HG02852 (cell line): ENCODE measurements around the gene ZBTB7B.
A peak's percentile ranks its signal among the peaks of the same experiment; 100 is the strongest.

Source experiments
- ATAC-seq: cut with Tn5 transposase; IDR thresholded peaks from one replicate; pipeline ENCODE4 v1.9.1; 2021; ENCODE audit warnings: mild to moderate bottlenecking, moderate library complexity; ENCODE audit not compliant: unreplicated experiment

The ZBTB7B gene

DNA sequence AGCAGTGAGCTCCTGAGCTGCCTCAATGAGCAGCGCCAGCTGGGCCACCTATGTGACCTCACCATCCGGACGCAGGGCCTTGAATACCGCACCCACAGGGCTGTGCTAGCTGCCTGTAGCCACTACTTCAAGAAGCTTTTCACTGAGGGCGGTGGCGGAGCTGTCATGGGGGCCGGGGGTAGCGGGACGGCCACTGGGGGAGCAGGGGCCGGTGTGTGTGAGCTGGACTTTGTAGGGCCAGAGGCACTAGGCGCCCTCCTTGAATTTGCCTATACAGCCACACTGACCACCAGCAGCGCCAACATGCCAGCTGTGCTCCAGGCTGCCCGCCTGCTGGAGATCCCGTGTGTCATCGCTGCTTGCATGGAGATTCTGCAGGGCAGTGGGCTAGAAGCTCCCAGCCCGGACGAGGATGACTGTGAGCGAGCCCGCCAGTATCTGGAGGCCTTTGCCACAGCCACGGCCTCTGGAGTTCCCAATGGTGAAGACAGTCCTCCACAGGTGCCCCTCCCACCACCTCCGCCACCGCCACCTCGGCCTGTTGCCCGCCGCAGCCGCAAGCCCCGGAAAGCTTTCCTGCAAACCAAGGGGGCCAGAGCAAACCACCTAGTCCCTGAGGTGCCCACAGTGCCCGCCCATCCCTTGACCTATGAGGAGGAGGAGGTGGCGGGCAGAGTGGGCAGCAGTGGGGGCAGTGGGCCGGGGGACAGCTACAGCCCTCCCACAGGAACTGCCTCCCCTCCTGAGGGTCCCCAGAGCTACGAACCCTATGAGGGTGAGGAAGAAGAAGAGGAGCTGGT is 12.3 kb downstream of the ZBTB7B start:
- ATAC-seq = no peak

- ATAC-seq = no peak
Observed at GRCh38 chr1:155015527-155016230, 13.1 kb downstream of the ZBTB7B start.

DNA sequence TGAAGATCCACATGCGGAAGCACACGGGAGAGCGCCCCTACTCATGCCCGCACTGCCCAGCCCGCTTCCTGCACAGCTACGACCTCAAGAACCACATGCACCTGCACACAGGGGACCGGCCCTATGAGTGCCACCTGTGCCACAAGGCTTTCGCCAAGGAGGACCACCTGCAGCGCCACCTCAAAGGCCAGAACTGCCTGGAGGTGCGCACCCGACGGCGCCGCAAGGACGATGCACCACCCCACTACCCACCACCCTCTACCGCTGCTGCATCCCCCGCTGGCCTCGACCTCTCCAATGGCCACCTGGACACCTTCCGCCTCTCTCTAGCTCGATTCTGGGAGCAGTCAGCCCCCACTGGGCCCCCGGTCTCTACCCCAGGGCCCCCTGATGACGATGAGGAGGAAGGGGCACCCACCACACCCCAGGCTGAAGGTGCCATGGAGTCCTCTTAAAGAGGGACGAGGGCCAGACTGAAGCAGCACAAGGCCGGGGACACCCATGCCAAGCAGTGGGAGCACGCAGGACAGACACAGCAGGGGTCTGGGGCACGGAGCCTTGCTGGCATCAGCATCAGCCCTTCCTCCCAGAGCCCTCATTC is 13.7 kb downstream of the ZBTB7B start:
- ATAC-seq = no peak

DNA sequence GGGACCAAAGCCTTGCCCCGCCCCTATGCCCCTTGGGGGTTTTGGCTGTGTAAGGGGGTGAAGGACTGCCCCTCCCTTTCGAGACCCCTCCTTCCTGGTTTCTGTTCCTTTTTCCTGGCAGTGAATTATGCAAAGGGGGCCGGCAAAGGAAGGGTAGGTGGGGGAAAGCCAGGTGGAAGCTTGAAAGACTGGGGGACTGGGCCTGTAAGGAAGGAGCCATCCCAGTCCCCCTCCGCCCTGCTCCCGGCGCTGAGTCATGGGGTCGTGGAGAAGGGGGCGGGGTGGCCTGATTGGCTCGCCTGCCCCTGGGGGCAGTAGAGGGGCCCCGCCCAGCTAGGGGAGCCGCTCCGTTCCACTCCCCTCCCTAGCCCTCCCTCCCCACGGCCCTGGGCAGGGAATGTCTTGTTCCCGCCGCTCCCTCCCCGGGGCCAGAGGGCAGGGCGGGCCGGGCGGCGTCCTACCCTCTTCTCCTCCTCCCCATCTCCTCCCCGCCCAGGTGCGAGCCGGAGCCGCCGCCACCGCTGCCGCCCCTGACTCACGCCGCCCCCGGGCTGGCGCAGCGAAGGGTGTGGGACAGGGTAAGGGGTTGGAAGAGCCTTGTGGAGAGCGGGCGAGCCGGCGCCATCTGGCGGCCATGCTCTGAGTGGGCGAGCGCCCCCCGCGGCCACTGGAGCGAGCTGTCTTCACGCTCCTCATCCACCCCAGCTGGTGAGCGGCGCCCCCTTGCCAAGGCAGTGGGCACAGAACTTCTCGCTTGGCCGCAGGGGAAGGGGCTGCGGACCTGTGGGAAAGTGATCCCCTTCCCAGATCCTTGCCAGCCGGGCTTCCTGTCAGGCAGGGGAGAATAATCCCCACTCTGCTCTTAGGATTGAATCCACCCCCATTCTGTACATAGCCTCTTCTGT is 14.7 kb downstream of the ZBTB7B start:
- peak; percentile 70 for ATAC-seq

DNA sequence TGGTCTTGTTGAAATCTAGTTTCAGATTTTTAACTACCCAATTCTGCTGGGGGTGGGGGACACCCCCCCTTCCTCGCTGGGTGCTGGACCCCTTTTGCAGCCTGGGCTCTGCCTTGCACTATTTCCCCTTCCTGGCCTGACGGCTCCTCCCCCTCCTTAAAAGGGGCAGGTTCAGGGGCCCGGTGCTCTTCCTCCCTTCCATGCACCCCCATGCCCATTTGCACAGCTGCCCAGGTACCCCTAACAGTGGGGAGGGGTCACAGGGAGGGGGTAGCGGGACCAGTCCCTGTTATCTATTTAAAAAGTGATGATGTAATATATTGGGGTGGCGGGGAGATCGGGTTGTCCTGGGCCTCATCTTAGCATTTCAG is 15.3 kb downstream of the ZBTB7B start:
- peak; percentile 20 for ATAC-seq

GRCh38 chr1:155018617-155019348 is 16.2 kb downstream of the ZBTB7B start:
- no peak for ATAC-seq

- no peak for ATAC-seq
Observed at GRCh38 chr1:155019377-155020245, 17.0 kb downstream of the ZBTB7B start.

GRCh38 chr1:155022136-155022926 is 19.7 kb downstream of the ZBTB7B start:
- ATAC-seq = no peak

GRCh38 chr1:155022927-155023236 is 20.3 kb downstream of the ZBTB7B start:
- ATAC-seq = no peak

GRCh38 chr1:155023627-155024026 is 21.0 kb downstream of the ZBTB7B start:
- ATAC-seq = no peak

DNA sequence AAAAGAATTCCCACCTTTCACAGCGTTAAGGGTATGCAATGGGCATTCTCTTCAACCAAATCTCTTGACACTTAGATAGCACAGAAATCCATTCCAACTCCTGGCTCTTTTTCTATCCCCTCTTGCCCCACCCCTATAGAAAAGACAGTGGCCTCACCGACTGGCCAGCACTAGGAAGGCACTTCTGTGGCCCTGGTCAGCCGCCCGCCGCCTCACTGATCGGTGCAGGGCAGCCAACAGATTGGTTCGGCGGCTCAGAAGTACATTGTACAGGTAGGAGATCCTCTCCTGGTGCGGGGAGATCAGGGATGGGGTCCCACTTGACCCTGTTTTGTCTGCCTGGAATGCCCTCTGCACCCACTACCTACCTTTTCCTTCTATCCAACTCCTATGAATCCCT is 21.7 kb downstream of the ZBTB7B start:
- no peak for ATAC-seq

DNA sequence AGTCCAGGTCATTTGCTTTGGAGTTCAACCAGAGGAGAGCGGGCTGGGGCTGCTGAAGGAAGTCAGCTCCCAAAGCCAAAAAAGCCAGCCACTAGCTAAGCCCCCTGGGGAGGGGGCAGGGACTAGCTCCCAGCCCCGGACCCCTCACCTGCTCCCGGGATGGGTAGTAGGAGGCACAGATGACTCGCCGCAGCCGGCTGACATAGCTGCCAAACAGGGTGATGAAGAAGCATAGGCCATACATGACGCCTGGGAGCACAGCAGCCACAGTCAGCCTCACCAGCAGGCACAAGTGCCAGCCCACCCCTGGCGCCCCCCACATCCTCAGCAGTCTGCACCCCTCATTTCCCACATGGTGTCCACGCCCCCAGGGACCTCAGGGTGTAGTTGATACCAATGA is 23.6 kb downstream of the ZBTB7B start:
- ATAC-seq = no peak

DNA sequence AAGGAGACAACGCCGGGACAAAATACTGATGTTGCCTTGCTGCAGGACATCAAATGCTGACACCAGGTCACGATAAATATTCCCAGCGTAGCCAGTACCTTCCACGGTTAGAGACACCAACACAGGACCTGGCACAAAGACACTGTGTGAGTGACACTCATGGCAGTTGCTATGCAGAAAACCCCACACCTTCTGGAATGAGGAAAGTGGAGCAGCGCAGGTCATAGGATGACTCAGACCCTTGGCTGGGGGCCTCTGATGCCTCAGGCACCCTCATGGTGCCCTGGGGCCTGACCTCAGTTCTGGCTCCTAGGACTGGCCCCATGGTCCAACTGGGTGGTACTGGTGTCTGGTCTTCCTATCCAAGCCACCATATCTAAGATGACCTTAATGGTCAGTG is 24.0 kb downstream of the ZBTB7B start:
- ATAC-seq = no peak

- no peak for ATAC-seq
Observed at GRCh38 chr1:155029513-155030242, 27.1 kb downstream of the ZBTB7B start.

DNA sequence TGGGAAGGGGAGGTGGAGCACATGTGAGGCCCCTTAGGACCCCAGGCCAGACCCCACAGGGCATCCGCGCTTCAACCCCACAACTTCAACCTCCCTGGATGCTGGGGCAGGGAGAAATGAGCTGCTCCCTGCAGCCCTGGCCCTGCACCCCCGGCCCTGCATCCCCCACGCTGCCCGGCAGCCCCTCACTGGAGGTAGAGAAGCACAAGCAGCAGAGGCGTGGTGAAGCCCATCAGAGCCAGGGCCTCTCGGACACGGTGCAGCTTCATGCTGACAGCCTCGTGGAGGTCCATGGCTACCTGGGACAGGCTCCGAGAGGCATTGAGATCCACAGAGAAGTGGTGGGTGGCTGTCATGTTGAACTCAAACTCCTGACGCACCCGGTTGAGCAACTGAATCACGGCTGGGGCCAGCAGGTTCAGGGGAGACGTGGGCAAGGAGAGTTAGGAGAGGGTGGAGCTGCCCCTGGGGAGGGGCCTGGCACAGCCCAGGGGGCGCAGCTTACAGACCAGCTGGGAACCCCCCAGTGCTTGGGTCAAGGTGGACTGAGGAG is 27.7 kb downstream of the ZBTB7B start:
- no peak for ATAC-seq

GRCh38 chr1:155030899-155031298 is 28.3 kb downstream of the ZBTB7B start:
- no peak for ATAC-seq

- no peak for ATAC-seq
Observed at GRCh38 chr1:155032886-155033285, 30.3 kb downstream of the ZBTB7B start.

- ATAC-seq = no peak
Observed at GRCh38 chr1:155033524-155033923, 30.9 kb downstream of the ZBTB7B start, which contains the start of the genes DCST1 and DCST2. Gene DCST1 (plus strand): TSS chr1:155033824. CDS start chr1:155034037, 213 bp downstream. Gene DCST2 (minus strand): TSS chr1:155033781. CDS start chr1:155033701, 80 bp downstream.
